ENCODE data around the gene TPCN1.
"Not testable (repeated sequence)": the region's sequence is repeated elsewhere in the genome, so short reads cannot be mapped to it uniquely, and the experiment has no call there.

TPCN1 gene

GRCh38 chr12:113197518-113198077 is 23.7 kb upstream of the TPCN1 start:
- no peak for DNase-seq

GRCh38 chr12:113198296-113198695 is 23.0 kb upstream of the TPCN1 start:
- no peak for DNase-seq

GRCh38 chr12:113200021-113200797 is 21.1 kb upstream of the TPCN1 start:
- DNase-seq, result no peak

DNA sequence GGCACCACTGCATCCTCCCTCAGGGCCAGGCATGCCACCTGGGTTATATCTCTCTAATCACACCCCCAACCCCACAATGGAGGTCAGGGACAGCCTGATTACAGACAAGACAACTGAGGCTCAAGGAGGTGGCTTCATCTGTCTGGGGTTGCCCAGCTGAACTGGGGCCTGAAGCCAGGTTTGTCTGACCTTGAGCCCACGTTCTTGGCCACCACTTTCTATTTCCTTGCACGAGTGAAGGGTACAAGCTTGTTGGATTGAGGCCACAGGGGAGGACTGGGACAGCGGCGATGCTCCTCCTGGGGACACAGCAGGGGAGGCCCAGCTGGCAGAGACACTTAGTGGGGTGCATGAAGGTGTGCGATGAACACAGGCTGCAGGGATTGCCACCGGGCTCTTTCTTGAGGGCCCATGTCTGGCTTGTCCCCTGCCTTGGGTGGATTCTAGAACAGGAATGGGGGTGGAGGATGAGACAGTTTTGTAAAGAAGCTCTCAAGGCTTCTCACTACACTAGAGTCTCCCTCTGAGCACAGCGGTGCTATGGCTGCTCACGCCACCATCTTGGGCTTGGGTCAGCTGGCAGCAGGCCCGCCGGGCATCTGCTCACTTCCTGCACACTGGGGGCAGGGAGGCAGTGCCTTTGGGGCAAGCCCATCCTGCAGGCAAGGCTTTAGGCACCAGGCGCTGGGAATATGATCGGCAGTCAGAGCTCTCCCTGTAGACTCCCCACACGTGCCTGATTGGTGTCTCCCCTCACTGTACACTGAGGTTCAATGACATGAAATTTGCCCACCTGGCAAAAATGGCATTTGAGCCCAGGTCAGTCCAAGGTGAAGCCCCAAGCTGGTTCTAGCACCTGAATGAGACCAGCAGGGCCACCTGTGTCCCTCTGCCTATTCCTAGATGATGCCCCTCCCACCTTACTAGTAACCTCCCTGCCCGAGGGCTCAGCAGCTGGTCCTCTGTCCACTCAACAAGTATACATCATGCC is 19.8 kb upstream of the TPCN1 start:
- DNase-seq, result no peak

GRCh38 chr12:113202300-113203075 is 18.8 kb upstream of the TPCN1 start:
- DNase-seq, result no peak

- no peak for DNase-seq
Observed at GRCh38 chr12:113203852-113204760, 17.2 kb upstream of the TPCN1 start.

GRCh38 chr12:113204804-113205203 is 16.5 kb upstream of the TPCN1 start:
- no peak for DNase-seq

GRCh38 chr12:113206802-113207201 is 14.5 kb upstream of the TPCN1 start:
- DNase-seq, result not testable (repeated sequence)

DNA sequence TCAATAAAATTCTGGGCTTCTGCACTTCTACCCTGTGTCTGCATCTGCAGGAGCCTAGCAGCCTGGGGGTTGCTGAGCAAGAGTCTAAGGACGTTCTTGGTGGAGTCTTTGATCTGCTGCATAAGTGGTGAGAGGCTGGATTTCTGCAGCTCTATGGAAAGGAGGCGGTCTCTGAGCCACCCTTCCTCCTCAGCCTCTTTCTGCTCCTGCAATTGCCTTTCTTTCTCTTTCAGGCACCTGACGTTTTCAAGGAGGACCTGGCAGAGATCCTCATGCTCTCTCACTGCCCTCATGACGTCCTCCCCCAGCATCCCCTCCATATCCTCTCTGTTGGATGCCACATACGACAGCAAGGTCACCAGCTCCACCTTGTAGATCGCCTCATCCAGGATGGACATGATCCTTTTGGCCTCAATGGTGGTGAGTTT is 13.6 kb upstream of the TPCN1 start:
- DNase-seq, result no peak

DNA sequence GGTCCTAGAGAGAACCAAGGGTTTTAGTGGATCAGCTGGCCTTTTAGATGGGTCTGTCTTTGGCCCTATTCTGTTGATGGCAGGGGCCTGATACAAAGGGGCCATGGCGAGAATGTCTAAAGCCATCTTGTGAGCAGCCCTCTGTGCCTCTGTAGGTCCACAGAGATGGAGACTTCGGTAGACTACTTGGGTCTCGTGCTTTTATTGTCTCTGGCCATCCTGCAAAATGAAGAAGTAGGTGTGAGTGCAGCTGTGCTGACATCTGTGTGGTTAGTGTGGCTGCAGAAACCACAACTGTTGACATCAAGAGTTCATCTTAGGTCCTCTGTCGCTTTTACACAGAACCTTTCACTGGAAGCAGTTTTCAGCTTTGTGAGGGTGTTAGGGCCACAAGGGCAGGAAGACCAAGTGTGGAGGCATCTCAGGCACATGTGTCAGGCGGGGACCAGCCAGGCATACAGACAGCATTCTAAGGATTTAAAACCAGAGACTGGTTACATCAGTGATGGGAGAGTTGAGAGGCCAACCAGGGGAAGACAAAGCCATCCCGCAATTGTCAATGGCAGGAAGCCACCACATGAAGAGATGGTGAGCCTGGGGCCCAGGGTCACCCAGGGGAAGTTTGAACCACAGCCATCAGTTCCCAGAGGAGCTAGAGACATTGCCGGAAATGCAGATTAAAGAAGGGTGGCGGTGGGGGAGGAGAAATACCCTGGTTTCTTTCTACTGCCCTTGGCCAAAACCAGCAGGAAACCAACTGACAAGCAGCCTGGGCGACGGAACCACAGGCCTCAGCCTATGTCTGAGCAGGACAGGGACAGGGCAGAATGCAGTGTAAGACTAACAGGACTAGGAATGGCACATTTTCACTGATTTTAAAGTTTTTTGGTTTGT is 13.0 kb upstream of the TPCN1 start:
- DNase-seq, result no peak

DNA sequence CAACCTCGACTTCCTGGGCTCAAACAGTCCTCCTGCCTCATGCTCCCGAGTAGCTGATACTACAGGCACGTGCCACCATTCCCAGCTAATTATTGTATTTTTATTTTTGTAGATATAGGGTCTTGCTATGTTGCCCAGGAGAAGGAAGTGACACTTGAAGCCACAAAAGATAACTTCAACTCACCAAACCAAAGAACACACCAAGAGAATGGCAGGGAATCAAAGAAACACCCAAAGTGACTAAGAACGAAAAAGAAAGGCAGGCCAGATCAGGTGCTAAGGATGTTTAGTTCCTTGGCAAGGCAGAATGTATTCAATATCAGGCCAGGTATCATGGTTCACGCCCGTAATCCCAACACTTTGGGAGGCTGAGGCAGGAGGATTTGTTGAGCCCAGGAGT is 10.1 kb upstream of the TPCN1 start:
- no peak for DNase-seq

GRCh38 chr12:113214895-113215400 is 6.3 kb upstream of the TPCN1 start:
- no peak for DNase-seq

DNA sequence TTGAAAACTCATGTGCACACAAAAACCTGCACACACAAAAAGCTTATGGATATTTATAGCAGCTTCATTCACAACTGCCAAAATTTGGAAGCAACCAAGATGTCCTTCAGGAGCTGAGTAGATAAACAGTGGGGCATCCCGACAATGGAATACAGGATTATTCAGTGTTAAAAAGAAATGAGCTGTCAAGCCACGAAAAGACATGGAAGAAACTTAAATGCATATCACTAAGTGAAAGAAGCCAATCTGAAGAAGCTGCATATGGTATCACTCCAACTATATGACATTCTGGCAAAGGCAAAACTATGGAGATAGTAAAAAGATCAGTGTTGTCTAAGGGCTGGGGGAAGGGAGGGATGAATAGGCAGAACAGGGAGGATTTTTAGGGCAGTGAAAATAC is 5.2 kb upstream of the TPCN1 start:
- DNase-seq, result no peak

GRCh38 chr12:113220593-113221180 is 577 bp upstream of the TPCN1 start:
- DNase-seq, result peak; percentile 57

- no peak for DNase-seq
Observed at GRCh38 chr12:113221997-113222729, 899 bp downstream of the TPCN1 start.

DNA sequence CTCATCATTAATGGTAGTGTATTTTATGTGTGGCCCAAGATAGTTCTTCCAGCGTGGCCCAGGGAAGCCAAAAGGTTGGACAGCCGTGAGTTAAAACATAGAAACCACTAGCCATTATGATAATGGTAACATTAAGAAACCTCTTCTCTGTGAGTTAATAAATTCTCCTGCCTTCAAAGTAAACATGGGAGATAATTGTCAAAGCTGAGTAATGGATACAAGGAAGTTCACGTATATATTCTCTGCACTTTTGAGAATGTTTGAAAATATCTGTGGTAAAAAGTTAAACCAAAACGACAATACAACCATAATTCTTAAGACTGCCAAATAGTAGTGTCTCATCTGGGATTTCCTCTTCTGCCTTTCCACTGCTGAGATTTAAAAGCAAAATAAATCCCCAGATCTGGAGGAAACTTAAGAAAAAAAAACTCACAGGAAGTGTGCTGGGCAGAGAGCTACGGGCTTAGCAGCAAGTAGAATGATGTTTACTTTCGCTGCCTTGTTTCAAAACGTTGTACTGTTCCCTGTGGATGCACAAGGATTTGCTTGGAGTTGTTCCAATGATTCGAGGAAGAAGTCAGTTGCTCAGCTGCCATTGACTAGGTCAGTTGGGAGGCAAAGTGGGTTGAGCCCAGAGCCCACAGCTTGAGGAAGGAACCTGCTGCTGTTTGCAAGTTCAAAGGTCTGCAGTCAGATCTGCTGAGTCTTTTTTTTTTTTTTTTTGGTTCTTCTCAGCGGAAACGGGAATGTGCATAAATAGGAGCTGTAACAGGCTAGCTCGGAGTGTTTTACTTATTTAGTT is 1.7 kb downstream of the TPCN1 start:
- peak; percentile 57 for DNase-seq

GRCh38 chr12:113224955-113225354 is 3.7 kb downstream of the TPCN1 start:
- DNase-seq, result no peak

Measured in NCI-H146 (cell line).